ENCODE results near the gene SARDH. TPM values are rescaled to one million over a fixed set of nuclear protein-coding genes. Genes with fewer than 3 reads are reported as not detected.

The SARDH gene
- polyA plus RNA-seq, 3 donors, result not detected

DNA sequence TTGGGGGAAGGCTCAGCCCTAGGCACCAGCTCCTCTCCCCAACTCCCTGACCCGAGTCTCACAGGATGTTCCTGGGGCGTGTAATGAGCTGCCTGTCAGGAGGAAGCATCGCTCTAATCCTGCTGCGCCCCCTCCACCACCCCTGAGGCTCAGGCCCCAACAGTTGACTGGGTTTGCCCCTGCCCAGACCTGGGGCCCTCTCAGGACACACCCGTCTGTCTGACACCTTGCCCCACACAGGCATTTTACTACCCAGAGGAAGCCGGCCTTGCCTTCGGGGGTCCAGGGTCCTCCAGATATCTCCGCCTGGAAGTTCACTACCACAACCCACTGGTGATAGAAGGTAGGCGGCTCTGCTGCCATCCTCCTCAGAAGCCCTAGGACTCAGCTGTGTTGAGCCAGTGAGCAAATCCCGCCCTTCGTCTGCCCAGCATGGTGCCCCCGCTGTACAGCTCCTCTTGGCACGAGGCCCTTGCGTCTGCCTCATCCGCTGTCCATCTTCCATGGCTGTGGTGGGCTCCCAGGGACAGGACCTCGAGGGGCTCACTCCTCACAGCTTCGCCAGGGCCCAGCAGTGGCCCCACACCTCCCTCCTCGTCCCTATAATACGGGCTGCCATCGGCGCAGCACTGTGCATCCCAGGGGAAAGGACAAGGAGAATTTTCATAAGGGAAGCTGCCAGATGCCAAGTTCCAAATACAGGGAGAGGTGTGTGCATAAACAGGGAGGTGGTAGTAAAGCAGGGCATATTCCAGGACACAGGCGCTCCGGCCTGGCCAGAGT lies 94.0 kb downstream of the SARDH start:
- no peak overlapping the region for H3K9ac ChIP-seq (ENCODE audit: insufficient read depth, low read length, poor library complexity, severe bottlenecking)
- no peak overlapping the region for H3K4me3 ChIP-seq (replicated peaks in 1 of 3; ENCODE audit: low read depth in 2 of 3, low read length in 3 of 3)
- H3K4me2 ChIP-seq (replicated peaks; ENCODE audit: extremely low read depth, low read length, poor library complexity, severe bottlenecking), result no peak overlapping the region
- H3K4me1 ChIP-seq (ENCODE audit: control insufficient read depth in 1 of 2, insufficient read depth in 2 of 2, low read length in 2 of 2), result no peaks in the 10 kb centered on the region
- WGBS (ENCODE audit: insufficient coverage), result 89% methylated on average over 16 of the region's 23 CpGs
- no peak overlapping the region for H2AFZ ChIP-seq (ENCODE audit: insufficient read depth, low read depth, low read length, poor library complexity, severe bottlenecking)
- no peaks in the 10 kb centered on the region for H3K27me3 ChIP-seq (ENCODE audit: control insufficient read depth in 2 of 2, insufficient read depth in 2 of 2, low read length in 2 of 2)
- H3K9me3 ChIP-seq (replicated peaks in 1 of 2; ENCODE audit: control insufficient read depth in 1 of 2, insufficient read depth in 1 of 2, low read length in 2 of 2), result no peaks in the 10 kb centered on the region
- Mint-ChIP-seq H3K27me3 (ENCODE audit: low read depth in 3 of 3) (peaks cover 5 to 10% (median 6%) of the 10 kb centered on the region in 3 donors), H3K4me3 (no peak overlapping the region), H3K4me1 (no peaks in the 10 kb centered on the region), H3K9me3 (no peaks in the 10 kb centered on the region), H3K27ac (peak overlapping the region in 2 of 7 donors; percentile 21 to 42), H3K36me3 (no peaks in the 10 kb centered on the region)
- TF ChIP-seq, protein P1, sequence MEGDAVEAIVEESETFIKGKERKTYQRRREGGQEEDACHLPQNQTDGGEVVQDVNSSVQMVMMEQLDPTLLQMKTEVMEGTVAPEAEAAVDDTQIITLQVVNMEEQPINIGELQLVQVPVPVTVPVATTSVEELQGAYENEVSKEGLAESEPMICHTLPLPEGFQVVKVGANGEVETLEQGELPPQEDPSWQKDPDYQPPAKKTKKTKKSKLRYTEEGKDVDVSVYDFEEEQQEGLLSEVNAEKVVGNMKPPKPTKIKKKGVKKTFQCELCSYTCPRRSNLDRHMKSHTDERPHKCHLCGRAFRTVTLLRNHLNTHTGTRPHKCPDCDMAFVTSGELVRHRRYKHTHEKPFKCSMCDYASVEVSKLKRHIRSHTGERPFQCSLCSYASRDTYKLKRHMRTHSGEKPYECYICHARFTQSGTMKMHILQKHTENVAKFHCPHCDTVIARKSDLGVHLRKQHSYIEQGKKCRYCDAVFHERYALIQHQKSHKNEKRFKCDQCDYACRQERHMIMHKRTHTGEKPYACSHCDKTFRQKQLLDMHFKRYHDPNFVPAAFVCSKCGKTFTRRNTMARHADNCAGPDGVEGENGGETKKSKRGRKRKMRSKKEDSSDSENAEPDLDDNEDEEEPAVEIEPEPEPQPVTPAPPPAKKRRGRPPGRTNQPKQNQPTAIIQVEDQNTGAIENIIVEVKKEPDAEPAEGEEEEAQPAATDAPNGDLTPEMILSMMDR (IDR thresholded peaks at IDR 0.05), result no peak
- H3K79me2 ChIP-seq (ENCODE audit: insufficient read depth, low read length), result no peaks in the 10 kb centered on the region
- no peaks in the 10 kb centered on the region for H3K36me3 ChIP-seq (replicated peaks in 1 of 2; ENCODE audit: control insufficient read depth in 1 of 2, insufficient read depth in 2 of 2, low read length in 2 of 2)
- intact Hi-C loops (cut with micrococcal nuclease), result no loop called here
- DNase-seq, result no peak
- H3K27ac ChIP-seq (ENCODE audit: low read depth in 1 of 2, low read length in 2 of 2), result no peak overlapping the region
- H4K20me1 ChIP-seq (ENCODE audit: insufficient read depth, low read length), result no peaks in the 10 kb centered on the region

GRCh38 chr9:133643362-133643755 lies 94.8 kb downstream of the SARDH start:
- no peaks in the 10 kb centered on the region for H3K9me3 ChIP-seq (replicated peaks in 1 of 2; ENCODE audit: control insufficient read depth in 1 of 2, insufficient read depth in 1 of 2, low read length in 2 of 2)
- no peaks in the 10 kb centered on the region for H4K20me1 ChIP-seq (ENCODE audit: insufficient read depth, low read length)
- H3K4me3 Mint-ChIP-seq, result no peak overlapping the region
- H3K9ac ChIP-seq (ENCODE audit: insufficient read depth, low read length, poor library complexity, severe bottlenecking), result no peak overlapping the region
- TF ChIP-seq, protein P1 (IDR thresholded peaks at IDR 0.05), result no peak
- H3K36me3 Mint-ChIP-seq, result no peaks in the 10 kb centered on the region
- H3K9me3 Mint-ChIP-seq, result no peaks in the 10 kb centered on the region
- no peaks in the 10 kb centered on the region for H3K4me1 ChIP-seq (ENCODE audit: control insufficient read depth in 1 of 2, insufficient read depth in 2 of 2, low read length in 2 of 2)
- H3K4me1 Mint-ChIP-seq, result no peaks in the 10 kb centered on the region
- no peak overlapping the region for H3K4me3 ChIP-seq (replicated peaks in 1 of 3; ENCODE audit: low read depth in 2 of 3, low read length in 3 of 3)
- WGBS (ENCODE audit: insufficient coverage), result 97% methylated on average over 17 of the region's 20 CpGs
- no peak overlapping the region for H3K4me2 ChIP-seq (replicated peaks; ENCODE audit: extremely low read depth, low read length, poor library complexity, severe bottlenecking)
- no peak overlapping the region for H2AFZ ChIP-seq (ENCODE audit: insufficient read depth, low read depth, low read length, poor library complexity, severe bottlenecking)
- H3K27me3 ChIP-seq (ENCODE audit: control insufficient read depth in 2 of 2, insufficient read depth in 2 of 2, low read length in 2 of 2), result no peaks in the 10 kb centered on the region
- H3K27ac ChIP-seq (ENCODE audit: low read depth in 1 of 2, low read length in 2 of 2), result no peak overlapping the region
- DNase-seq, result no peak
- intact Hi-C loops (cut with micrococcal nuclease), result no loop called here
- H3K27ac Mint-ChIP-seq, result no peak overlapping the region
- H3K79me2 ChIP-seq (ENCODE audit: insufficient read depth, low read length), result no peaks in the 10 kb centered on the region
- no peaks in the 10 kb centered on the region for H3K36me3 ChIP-seq (replicated peaks in 1 of 2; ENCODE audit: control insufficient read depth in 1 of 2, insufficient read depth in 2 of 2, low read length in 2 of 2)
- H3K27me3 Mint-ChIP-seq (ENCODE audit: low read depth in 3 of 3), result peaks cover 5 to 9% (median 8%) of the 10 kb centered on the region in 3 donors
